Stimulated activated CD8-positive, alpha-beta memory T cell treated with anti-CD3 and anti-CD28 coated beads, Interleukin-15, amount 100 ng/mL, for 1 hour (primary cell): Measurements from ENCODE around the gene AEN.
"Not testable (repeated sequence)": the region's sequence is repeated elsewhere in the genome, so short reads cannot be mapped to it uniquely, and the experiment has no call there.

Experiments used
- DNase-seq: peaks from one replicate; pipeline ENCODE4 v3.0.0-alpha.2; 2020; ENCODE audit warnings: low read depth

AEN gene

GRCh38 chr15:88630798-88631463, 9.8 kb downstream of the AEN start:
- no peak for DNase-seq

GRCh38 chr15:88631464-88632028, 10.4 kb downstream of the AEN start:
- no peak for DNase-seq

DNA sequence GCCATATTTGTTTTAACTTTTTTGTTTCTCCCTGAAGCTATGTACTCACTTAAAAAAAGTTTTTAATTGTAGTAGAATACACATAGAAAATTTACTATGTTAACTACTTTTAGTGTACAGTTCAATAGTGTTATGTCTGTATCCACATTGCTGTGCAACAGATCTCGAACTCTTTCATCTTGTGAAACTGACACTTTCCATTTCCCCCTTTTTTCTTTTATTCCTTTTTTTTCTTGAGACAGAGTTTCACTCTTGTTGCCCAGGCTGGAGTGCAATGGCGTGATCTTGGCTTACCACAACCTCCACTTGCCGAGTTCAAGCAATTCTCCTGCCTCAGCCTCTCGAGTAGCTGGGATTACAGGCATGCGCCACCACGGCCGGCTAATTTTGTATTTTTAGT, 11.7 kb downstream of the AEN start:
- DNase-seq = not testable (repeated sequence)

DNA sequence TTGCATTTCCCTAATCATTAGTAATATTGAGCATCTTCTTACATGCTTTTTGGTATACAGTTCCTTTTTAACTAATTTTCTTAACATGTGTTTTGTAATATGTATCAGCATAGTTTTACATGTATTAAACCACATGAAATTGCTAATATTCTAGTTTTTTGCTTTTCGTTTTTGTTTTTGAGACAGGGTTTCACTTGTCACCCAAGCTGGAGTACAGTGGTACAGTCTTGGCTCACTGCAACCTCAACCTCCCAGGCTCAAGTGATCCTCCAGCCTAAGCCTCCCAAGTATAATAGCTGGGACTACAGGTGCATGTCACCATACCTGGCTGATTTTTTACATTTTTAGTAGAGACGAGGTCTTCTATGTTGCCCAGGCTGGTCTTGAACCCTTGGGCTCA, 13.3 kb downstream of the AEN start:
- no peak for DNase-seq

DNA sequence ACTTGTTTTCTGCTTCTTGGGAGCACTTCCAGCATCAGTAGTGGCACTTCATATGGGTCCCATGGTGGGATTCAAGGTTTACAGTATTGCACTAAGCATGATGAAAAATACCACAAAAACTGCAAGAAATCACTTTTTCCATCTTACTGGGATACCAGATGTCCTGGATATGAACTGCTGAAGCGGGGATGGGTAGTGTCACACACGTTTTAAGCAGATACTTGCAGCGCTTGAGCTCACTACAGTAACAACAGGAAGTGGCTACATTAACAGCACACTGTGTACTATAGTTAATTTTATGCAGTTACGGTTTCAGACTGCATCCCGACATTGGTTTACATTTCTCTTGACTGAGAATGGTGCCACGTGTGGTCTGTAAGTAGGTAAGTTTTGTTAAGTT, 14.2 kb downstream of the AEN start:
- DNase-seq = no peak

- DNase-seq = no peak
These were observed 14.9 kb downstream of the AEN start for GRCh38 chr15:88636050-88636449.

DNA sequence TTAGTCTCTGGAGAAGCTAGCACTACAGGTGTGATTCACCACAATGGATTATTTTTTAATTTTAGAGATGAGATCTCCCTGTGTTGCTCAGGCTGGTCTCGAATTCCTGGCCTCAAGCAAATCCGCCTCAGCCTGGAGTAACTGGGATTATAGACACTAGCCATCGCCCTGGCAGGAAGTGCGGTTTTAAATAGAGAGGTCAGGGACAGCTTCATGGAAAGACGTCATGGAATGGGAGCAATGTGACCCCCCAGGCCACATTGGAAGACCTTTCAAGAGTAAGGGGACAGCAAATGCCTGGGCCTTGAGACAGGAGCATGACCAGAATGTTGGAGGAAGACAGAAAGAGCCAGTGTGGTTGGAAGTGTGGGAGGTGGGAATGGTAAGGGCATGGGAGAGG, 15.5 kb downstream of the AEN start:
- DNase-seq = no peak

DNA sequence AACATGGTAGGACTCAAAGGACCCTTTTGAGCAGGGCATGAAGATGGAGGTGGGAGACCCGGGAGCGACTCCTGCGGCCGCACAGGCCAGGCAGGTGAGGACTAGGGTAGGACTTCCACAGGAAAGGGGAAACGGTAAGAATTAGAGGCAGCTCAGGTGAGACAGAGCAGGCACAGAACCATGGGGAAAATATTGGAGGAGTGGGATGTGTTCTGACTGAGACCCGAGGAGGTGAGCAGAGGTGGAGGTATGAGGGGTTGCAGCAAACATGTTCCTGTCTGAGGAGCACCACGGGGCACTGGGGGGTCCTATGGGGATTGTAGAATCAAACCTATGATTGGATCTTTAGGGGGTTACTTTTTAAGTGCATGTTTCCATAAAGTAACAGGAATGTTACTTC, 16.3 kb downstream of the AEN start:
- no peak for DNase-seq

DNA sequence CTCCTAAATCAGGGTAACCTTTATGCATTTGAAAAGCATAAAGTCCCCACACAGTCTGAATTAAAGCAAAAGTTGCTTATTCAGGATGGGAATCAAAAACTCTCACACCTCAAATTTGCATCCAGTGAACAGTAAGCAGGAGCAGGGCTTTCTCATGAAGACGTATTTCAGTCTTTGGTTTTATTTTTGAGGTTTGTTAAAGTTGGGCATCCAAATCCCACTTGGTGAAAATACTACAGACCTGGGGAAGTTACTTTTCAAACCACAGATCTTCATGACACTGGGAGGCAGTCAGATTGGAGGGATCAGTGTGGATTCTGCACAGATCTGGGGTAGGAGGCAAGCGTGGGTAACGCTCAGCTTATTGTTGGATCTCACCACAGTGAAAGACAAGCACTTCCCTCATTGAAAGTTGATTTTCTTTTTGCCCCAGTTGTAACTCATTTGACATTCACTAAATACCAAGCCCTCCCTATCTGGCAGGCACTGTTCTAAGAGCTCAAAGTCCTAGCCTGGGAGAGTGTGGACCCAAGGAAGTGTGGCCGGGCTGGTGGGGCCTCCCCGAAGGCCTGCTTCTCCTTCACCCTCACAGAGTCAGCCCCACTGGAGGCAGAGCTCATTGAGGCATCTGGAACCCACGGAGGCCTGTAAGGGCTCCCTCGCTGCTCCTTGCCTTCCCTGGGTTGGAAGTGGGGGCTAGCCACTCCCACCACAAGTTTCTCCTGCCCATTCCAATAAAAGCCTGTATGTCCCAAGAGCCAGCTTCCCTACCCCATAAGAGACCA, 16.9 kb downstream of the AEN start:
- DNase-seq = no peak

DNA sequence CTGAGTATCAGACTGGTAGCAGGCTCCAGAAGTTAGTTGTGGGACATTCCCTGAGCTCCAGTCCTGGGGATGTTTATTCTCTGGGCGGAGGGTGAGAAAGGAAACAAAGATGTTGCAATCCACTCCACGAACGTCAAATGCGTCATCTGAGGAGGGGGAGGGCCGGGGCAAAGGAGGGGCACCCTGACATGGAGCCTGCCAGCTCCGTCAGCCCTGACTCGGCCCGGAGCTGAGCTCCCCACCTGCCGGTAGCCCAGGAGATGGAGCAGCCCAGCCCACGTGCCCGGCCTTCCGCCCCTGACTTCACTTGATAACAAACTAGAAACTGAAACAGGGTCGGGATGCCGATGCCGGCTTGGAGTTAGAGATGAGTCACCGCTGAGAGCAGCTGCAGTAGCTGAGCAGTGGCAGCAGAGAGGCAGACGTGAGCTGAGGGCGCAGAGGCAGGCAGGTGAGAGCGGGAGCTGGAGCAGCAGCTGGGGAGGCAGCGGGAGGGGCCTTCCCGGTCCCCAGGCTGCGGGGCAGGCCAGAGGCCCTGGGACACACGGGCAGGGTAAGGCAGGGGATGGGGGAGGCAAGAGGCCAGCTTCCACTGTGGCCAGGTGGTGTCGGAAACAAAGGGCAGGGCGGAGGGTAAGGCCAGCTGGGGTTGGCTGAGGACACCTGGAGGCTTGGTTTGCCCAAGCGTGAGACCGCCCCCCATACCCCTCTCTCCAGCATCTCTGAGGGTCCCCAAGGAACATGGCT, 17.7 kb downstream of the AEN start, which contains the start of gene ISG20:
Gene ISG20 (plus strand): TSS at position 391 of the 747 bp plus-strand sequence. CDS start 351 bp downstream, at position 742.
- DNase-seq = peak; percentile 89

GRCh38 chr15:88641959-88642452, 20.9 kb downstream of the AEN start:
- no peak for DNase-seq

GRCh38 chr15:88642514-88642913, 21.4 kb downstream of the AEN start:
- DNase-seq = not testable (repeated sequence)

- no peak for DNase-seq
These were observed 23.6 kb downstream of the AEN start for GRCh38 chr15:88644741-88645140.

- DNase-seq = no peak
These were observed 24.3 kb downstream of the AEN start for GRCh38 chr15:88645171-88646087.

- no peak for DNase-seq
These were observed 24.9 kb downstream of the AEN start for GRCh38 chr15:88646088-88646405.

- no peak for DNase-seq
These were observed 25.8 kb downstream of the AEN start for GRCh38 chr15:88646951-88647350.

DNA sequence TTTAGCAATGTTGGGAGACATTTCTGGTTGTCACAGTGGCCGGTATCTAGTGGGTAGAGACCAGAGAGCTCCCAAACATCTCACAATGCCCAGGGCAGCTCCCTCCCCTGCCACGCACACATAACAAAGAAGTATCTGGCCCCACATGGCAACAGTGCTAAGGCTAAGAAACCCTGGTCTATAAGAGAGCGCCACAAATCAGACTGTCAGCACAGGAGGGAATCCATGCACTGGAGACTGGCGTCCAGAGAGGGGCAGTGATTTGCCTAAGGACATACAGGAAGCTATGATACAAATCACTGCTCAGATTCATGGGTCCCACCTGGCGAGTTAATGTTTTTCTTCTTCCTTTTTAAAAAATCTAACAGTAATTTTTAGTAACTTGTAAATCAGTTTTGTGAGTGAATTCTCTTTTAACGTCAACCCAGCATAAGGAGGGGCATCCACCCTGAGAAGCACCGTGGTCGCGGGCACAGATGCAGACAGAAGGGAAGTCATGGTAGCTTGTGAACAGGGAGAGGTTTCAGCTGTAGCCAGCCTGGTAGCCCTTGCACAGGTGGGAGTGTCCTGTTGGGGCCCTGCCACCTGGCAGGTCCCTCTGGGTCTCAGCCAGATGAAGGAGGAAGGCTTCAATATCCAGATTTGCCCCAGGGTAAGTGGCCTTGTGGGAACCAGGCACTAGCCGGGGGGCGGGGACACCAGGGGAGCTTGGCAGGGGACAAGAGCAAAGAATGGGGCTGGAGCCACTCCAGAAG, 26.4 kb downstream of the AEN start:
- DNase-seq = no peak

DNA sequence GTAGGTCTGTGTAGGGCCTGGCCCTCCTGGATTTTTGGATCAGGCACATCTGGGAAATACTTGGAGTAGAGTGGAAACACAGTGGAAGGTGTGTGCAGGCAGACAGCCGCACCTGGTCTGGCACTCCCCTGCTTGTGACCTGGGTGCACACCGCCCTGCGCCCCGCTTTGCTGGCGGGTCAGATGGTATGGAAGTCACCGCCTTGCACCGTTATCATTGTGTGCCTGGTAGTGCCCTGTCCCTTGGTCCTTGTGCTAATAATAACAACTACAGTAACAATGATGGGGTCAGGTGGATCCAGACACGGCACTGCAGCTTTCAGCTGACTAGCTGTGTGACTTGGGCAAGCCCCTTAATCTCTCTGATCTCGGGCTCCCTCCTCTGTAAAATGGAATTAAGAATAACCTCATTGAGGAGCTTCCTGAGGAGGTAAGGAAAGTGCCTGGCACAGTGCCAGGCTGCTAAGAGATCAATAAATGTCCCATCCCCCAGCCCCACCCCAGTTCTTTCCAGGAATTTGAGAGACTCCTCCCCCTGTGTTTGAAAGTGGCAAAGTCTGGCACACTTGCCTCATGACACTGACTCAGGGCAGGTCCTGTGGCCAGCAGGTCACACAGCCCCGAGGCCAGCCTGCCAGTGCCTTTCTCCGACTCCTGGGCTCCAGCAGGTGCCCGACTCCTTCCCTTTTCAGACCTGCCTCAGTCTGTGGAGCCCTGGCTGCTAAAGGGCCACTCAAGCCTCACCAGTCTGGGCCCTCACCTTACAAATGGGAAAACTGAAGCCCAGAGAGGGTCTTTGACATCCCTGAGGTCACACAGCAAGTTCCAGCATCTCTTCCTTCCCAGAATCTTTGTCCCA, 27.4 kb downstream of the AEN start:
- DNase-seq = no peak

- DNase-seq = no peak
These were observed 28.2 kb downstream of the AEN start for GRCh38 chr15:88649286-88649733.
